Activated T-cell treated with anti-CD3 and anti-CD28 coated beads, Interleukin-2, amount 50 U/mL, for 72 hours (primary cell): ENCODE results near the gene LDLRAD4. TPM values are rescaled to one million over a fixed set of nuclear protein-coding genes. Genes with fewer than 3 reads are reported as not detected.

Experiments used
- ATAC-seq, 2 donors: fragments of 150-1000 bp; cut with Tn5 transposase; replicated peaks in 1 of 2; 2 replicates each; pipeline ENCODE4 v1.10.0; 2021; ENCODE audit warnings: moderate library complexity in 2 of 2, mild to moderate bottlenecking in 1 of 2
- DNase-seq, 2 donors: peaks; one replicate each; pipeline ENCODE4 v3.0.0; 2021 to 2022; ENCODE audit warnings: mixed read lengths in 1 of 2
- H3K27ac Mint-ChIP-seq: one replicate; pipeline ENCODE4 v1.8.0; 2022; ENCODE audit warnings: mild to moderate bottlenecking, moderate library complexity, mixed read lengths
- H3K27me3 Mint-ChIP-seq: one replicate; pipeline ENCODE4 v1.8.0; 2022; ENCODE audit warnings: low read depth, mixed read lengths
- H3K36me3 Mint-ChIP-seq, 2 donors: one replicate each; pipeline ENCODE4 v1.8.0; 2022; ENCODE audit warnings: mixed read lengths in 2 of 2, mild to moderate bottlenecking in 1 of 2; ENCODE audit not compliant: insufficient read depth in 2 of 2
- H3K4me1 Mint-ChIP-seq: one replicate; pipeline ENCODE4 v1.8.0; 2022; ENCODE audit warnings: low read depth, mixed read lengths
- H3K4me3 Mint-ChIP-seq, 2 donors: one replicate each; pipeline ENCODE4 v1.8.0; 2022; ENCODE audit warnings: mild to moderate bottlenecking in 2 of 2, mixed read lengths in 2 of 2, moderate library complexity in 2 of 2
- H3K9me3 Mint-ChIP-seq, 2 donors: one replicate each; pipeline ENCODE4 v1.8.0; 2022; ENCODE audit warnings: mixed read lengths in 2 of 2
- total RNA-seq, 2 donors: library from RNA; stranded (reverse); gene quantifications; one replicate each; pipeline ENCODE4 v1.2.3, GENCODE V29; 2022

The LDLRAD4 gene
- total RNA-seq, 2 donors from 2014 or later, result 46.0 to 47.2 TPM

DNA sequence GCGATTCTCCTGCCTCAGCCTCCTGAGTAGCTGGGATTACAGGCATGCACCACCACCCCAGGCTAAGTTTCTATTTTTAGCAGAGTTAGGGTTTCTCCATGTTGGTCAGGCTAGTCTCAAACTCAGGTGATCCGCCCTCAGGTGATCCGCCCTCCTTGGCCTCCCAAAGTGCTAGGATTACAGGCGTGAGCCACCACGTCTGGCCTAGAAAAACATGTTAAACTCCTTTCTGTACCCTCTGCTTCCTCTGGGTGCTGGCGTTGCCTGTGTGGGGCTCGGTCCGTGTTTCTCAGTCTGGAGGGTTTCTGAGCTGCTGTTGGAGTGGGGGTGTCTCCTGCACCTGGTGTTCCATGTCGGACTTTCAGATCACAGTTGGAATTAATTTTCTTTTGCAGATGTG lies 17.9 kb downstream of the LDLRAD4 start:
- ATAC-seq (no peak), DNase-seq (no peak)
- no peaks in the 10 kb centered on the region for H3K9me3 Mint-ChIP-seq
- H3K36me3 Mint-ChIP-seq, result no peaks in the 10 kb centered on the region
- H3K27me3 Mint-ChIP-seq, result no peaks in the 10 kb centered on the region
- no peak overlapping the region for H3K27ac Mint-ChIP-seq
- H3K4me1 Mint-ChIP-seq, result peaks cover 6% of the 10 kb centered on the region
- H3K4me3 Mint-ChIP-seq, result no peak overlapping the region

- H3K36me3 Mint-ChIP-seq, result no peaks in the 10 kb centered on the region
- H3K4me3 Mint-ChIP-seq, result no peak overlapping the region
- H3K9me3 Mint-ChIP-seq, result no peaks in the 10 kb centered on the region
- no peak for DNase-seq
- no peak overlapping the region for H3K27ac Mint-ChIP-seq
- H3K4me1 Mint-ChIP-seq, result peaks cover 6% of the 10 kb centered on the region
- no peaks in the 10 kb centered on the region for H3K27me3 Mint-ChIP-seq
- no peak for ATAC-seq
These were observed 18.5 kb downstream of the LDLRAD4 start for GRCh38 chr18:13237073-13237472.

DNA sequence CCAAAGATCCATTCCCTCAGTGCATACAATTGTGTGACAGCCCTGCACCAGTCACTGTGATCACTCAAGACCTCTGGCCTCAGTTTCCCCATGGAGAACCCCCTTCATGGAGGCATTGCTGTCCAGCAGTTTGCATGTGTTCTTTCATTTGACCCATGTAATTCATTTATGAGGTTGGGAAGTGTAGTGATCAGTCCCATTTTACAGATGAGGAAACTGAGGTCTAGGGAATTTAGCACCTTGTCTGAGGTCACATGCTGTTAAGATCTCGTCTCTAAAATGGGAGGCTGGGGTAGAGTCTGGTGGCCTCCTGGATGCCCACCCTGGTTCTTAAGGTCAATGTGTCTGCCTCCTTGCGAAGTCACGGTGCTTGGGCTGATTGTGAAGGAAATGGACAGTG lies 19.1 kb downstream of the LDLRAD4 start:
- no peak overlapping the region for H3K4me3 Mint-ChIP-seq
- H3K27me3 Mint-ChIP-seq, result no peaks in the 10 kb centered on the region
- H3K27ac Mint-ChIP-seq, result no peak overlapping the region
- DNase-seq (no peak), ATAC-seq (no peak)
- no peaks in the 10 kb centered on the region for H3K9me3 Mint-ChIP-seq
- no peaks in the 10 kb centered on the region for H3K36me3 Mint-ChIP-seq
- H3K4me1 Mint-ChIP-seq, result peaks cover 6% of the 10 kb centered on the region

- peaks cover 2 to 4% of the 10 kb centered on the region in 2 donors for H3K36me3 Mint-ChIP-seq
- H3K4me3 Mint-ChIP-seq, result no peak overlapping the region
- H3K27ac Mint-ChIP-seq, result no peak overlapping the region
- ATAC-seq, result no peak
- DNase-seq, result no peak
- no peaks in the 10 kb centered on the region for H3K27me3 Mint-ChIP-seq
- H3K9me3 Mint-ChIP-seq, result peaks cover 4% of the 10 kb centered on the region in 2 donors
- H3K4me1 Mint-ChIP-seq, result peaks cover 6% of the 10 kb centered on the region
These were observed 20.8 kb downstream of the LDLRAD4 start for GRCh38 chr18:13239171-13239956.

GRCh38 chr18:13240060-13240725 lies 21.6 kb downstream of the LDLRAD4 start:
- Mint-ChIP-seq H3K4me3 (no peak overlapping the region), H3K4me1 (peaks cover 6% of the 10 kb centered on the region), H3K27ac (no peak overlapping the region), H3K36me3 (peaks cover 2 to 5% of the 10 kb centered on the region in 2 donors), H3K27me3 (no peaks in the 10 kb centered on the region), H3K9me3 (peaks cover 4% of the 10 kb centered on the region in 2 donors)
- ATAC-seq, result no peak
- DNase-seq, result no peak

- DNase-seq (no peak), ATAC-seq (no peak)
- no peak overlapping the region for H3K27ac Mint-ChIP-seq
- H3K4me1 Mint-ChIP-seq, result no peaks in the 10 kb centered on the region
- H3K4me3 Mint-ChIP-seq, result no peak overlapping the region
- H3K36me3 Mint-ChIP-seq, result peaks cover 2 to 5% of the 10 kb centered on the region in 2 donors
- H3K27me3 Mint-ChIP-seq, result no peaks in the 10 kb centered on the region
- H3K9me3 Mint-ChIP-seq, result peaks cover 4% of the 10 kb centered on the region in 2 donors
These were observed 22.7 kb downstream of the LDLRAD4 start for GRCh38 chr18:13241083-13241892.

GRCh38 chr18:13241893-13242175 lies 23.3 kb downstream of the LDLRAD4 start:
- no peaks in the 10 kb centered on the region for H3K4me1 Mint-ChIP-seq
- H3K9me3 Mint-ChIP-seq, result peaks cover 4% of the 10 kb centered on the region in 2 donors
- no peak overlapping the region for H3K4me3 Mint-ChIP-seq
- DNase-seq, result no peak
- no peak for ATAC-seq
- no peaks in the 10 kb centered on the region for H3K27me3 Mint-ChIP-seq
- peaks cover 2 to 5% of the 10 kb centered on the region in 2 donors for H3K36me3 Mint-ChIP-seq
- no peak overlapping the region for H3K27ac Mint-ChIP-seq

DNA sequence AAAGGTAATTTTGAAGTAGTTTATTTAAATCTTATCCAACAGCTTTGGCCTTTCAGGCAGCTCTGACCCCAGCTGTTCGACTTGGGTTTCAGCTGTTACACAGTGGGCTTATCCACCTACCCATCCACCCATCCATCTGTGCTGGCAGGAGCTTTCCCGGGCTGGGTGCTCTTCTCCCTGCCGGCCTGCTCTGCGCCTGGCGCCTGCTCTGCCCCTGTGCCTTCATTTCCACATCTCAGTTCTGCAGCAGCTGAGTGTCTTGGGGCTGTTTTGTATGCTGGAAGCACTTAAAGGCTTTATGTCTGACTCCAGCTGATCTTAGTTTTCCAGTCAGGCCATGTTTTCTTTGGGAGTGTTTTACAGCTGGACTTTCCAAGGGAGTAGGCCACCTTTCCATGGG lies 24.2 kb downstream of the LDLRAD4 start:
- DNase-seq (no peak), ATAC-seq (no peak)
- Mint-ChIP-seq H3K9me3 (peaks cover 4% of the 10 kb centered on the region in 2 donors), H3K4me3 (no peak overlapping the region), H3K4me1 (no peaks in the 10 kb centered on the region), H3K27ac (no peak overlapping the region), H3K36me3 (peaks cover 2 to 5% of the 10 kb centered on the region in 2 donors), H3K27me3 (no peaks in the 10 kb centered on the region)

- no peak overlapping the region for H3K4me3 Mint-ChIP-seq
- H3K27me3 Mint-ChIP-seq, result no peaks in the 10 kb centered on the region
- H3K27ac Mint-ChIP-seq, result no peak overlapping the region
- ATAC-seq (no peak), DNase-seq (no peak)
- H3K4me1 Mint-ChIP-seq, result no peaks in the 10 kb centered on the region
- peaks cover 4% of the 10 kb centered on the region in 2 donors for H3K9me3 Mint-ChIP-seq
- peaks cover 2 to 5% of the 10 kb centered on the region in 2 donors for H3K36me3 Mint-ChIP-seq
These were observed 24.8 kb downstream of the LDLRAD4 start for GRCh38 chr18:13243363-13243762.

- DNase-seq (no peak), ATAC-seq (no peak)
- Mint-ChIP-seq H3K27ac (no peak overlapping the region), H3K4me1 (no peaks in the 10 kb centered on the region), H3K27me3 (no peaks in the 10 kb centered on the region), H3K4me3 (no peak overlapping the region), H3K9me3 (peaks cover 4% of the 10 kb centered on the region in 2 donors), H3K36me3 (peaks cover 2 to 5% of the 10 kb centered on the region in 2 donors)
These were observed 25.6 kb downstream of the LDLRAD4 start for GRCh38 chr18:13244135-13244534.

- ATAC-seq (no peak), DNase-seq (no peak)
- H3K27me3 Mint-ChIP-seq, result no peaks in the 10 kb centered on the region
- H3K9me3 Mint-ChIP-seq, result peaks cover 4% of the 10 kb centered on the region in 2 donors
- no peaks in the 10 kb centered on the region for H3K4me1 Mint-ChIP-seq
- H3K27ac Mint-ChIP-seq, result no peak overlapping the region
- H3K36me3 Mint-ChIP-seq, result peaks cover 2 to 9% of the 10 kb centered on the region in 2 donors
- no peak overlapping the region for H3K4me3 Mint-ChIP-seq
These were observed 27.0 kb downstream of the LDLRAD4 start for GRCh38 chr18:13245481-13246000.

GRCh38 chr18:13246121-13246520 lies 27.6 kb downstream of the LDLRAD4 start:
- H3K27me3 Mint-ChIP-seq, result no peaks in the 10 kb centered on the region
- peaks cover 4% of the 10 kb centered on the region in 2 donors for H3K9me3 Mint-ChIP-seq
- H3K36me3 Mint-ChIP-seq, result peaks cover 2 to 9% of the 10 kb centered on the region in 2 donors
- H3K4me1 Mint-ChIP-seq, result no peaks in the 10 kb centered on the region
- no peak for DNase-seq
- no peak overlapping the region for H3K27ac Mint-ChIP-seq
- no peak overlapping the region for H3K4me3 Mint-ChIP-seq
- ATAC-seq, result no peak

DNA sequence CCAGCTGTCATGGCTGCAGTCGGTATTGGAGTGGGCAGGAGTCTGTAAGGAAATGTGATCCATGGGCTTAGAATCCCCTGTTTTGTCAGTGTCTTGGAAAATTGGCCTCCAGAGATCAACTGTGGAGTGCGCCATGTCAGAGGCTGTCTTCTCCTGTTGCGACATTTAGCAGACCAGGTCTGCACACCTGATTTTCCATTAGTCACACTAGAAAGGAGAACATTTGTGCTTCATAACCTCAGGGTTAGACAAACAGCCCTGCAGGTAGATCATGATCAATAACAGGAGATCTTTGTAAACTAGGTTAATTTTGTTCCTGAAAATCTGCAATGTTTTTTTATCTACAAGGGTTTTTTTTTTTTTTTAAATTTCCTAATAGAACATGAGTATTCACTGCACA lies 28.0 kb downstream of the LDLRAD4 start:
- no peak overlapping the region for H3K27ac Mint-ChIP-seq
- no peak overlapping the region for H3K4me3 Mint-ChIP-seq
- no peaks in the 10 kb centered on the region for H3K4me1 Mint-ChIP-seq
- peaks cover 4% of the 10 kb centered on the region in 2 donors for H3K9me3 Mint-ChIP-seq
- DNase-seq (no peak), ATAC-seq (no peak)
- no peaks in the 10 kb centered on the region for H3K27me3 Mint-ChIP-seq
- H3K36me3 Mint-ChIP-seq, result peaks cover 2 to 9% of the 10 kb centered on the region in 2 donors
